Activated naive CD8-positive, alpha-beta T cell treated with anti-CD3 and anti-CD28 coated beads, Interleukin-2, amount 50 U/mL, for 24 hours (primary cell): ENCODE data around the gene OAS1.
"Not testable (repeated sequence)": the region's sequence is repeated elsewhere in the genome, so short reads cannot be mapped to it uniquely, and the experiment has no call there.

Experiments used
- ATAC-seq: fragments of 150-1000 bp; cut with Tn5 transposase; one replicate; pipeline ENCODE4 v1.10.0; 2021
- DNase-seq: peaks from one replicate; pipeline ENCODE4 v3.0.0; 2021
- H3K27ac Mint-ChIP-seq: one replicate; pipeline ENCODE4 v1.8.0; 2021; ENCODE audit warnings: mild to moderate bottlenecking, mixed read lengths
- H3K27me3 Mint-ChIP-seq: one replicate; pipeline ENCODE4 v1.8.0; 2021; ENCODE audit warnings: mixed read lengths
- H3K36me3 Mint-ChIP-seq: one replicate; pipeline ENCODE4 v1.8.0; 2021; ENCODE audit warnings: low read depth, mixed read lengths
- H3K4me1 Mint-ChIP-seq: one replicate; pipeline ENCODE4 v1.8.0; 2021; ENCODE audit warnings: mixed read lengths
- H3K4me3 Mint-ChIP-seq: one replicate; pipeline ENCODE4 v1.8.0; 2021; ENCODE audit warnings: mild to moderate bottlenecking, moderate library complexity, mixed read lengths
- H3K9me3 Mint-ChIP-seq: one replicate; pipeline ENCODE4 v1.8.0; 2021; ENCODE audit warnings: mixed read lengths

Gene OAS1

GRCh38 chr12:112937741-112938719 is 31.3 kb downstream of the OAS1 start, which contains the start of gene OAS3:
Gene OAS3 (plus strand): TSS chr12:112938474. CDS start chr12:112938531, 57 bp downstream.
- DNase-seq = peak; percentile 66
- Mint-ChIP-seq H3K9me3 (no peaks in the 10 kb centered on the region), H3K4me1 (peaks cover 33% of the 10 kb centered on the region), H3K4me3 (peak within 1 kb of the TSS; percentile 93), H3K27me3 (no peaks in the 10 kb centered on the region), H3K27ac (peak within 1 kb of the TSS; percentile 89), H3K36me3 (no peaks in the 10 kb centered on the region)
- ATAC-seq = peak; percentile 56

GRCh38 chr12:112938751-112939150 is 32.0 kb downstream of the OAS1 start:
- peak overlapping the region; percentile 89 for H3K27ac Mint-ChIP-seq
- no peaks in the 10 kb centered on the region for H3K36me3 Mint-ChIP-seq
- DNase-seq (no peak), ATAC-seq (no peak)
- H3K27me3 Mint-ChIP-seq = no peaks in the 10 kb centered on the region
- H3K4me3 Mint-ChIP-seq = peak overlapping the region; percentile 93
- H3K4me1 Mint-ChIP-seq = peaks cover 33% of the 10 kb centered on the region
- H3K9me3 Mint-ChIP-seq = no peaks in the 10 kb centered on the region

- Mint-ChIP-seq H3K27me3 (no peaks in the 10 kb centered on the region), H3K36me3 (peaks cover 6% of the 10 kb centered on the region), H3K4me1 (peaks cover 28% of the 10 kb centered on the region), H3K27ac (peak overlapping the region; percentile 33), H3K9me3 (no peaks in the 10 kb centered on the region), H3K4me3 (peak overlapping the region; percentile 93)
- peak; percentile 13 for DNase-seq
- peak; percentile 30 for ATAC-seq
Measured at GRCh38 chr12:112939761-112940381, 33.1 kb downstream of the OAS1 start.

- Mint-ChIP-seq H3K4me3 (no peak overlapping the region), H3K9me3 (no peaks in the 10 kb centered on the region), H3K36me3 (peaks cover 8% of the 10 kb centered on the region), H3K27ac (no peak overlapping the region), H3K4me1 (peaks cover 28% of the 10 kb centered on the region), H3K27me3 (no peaks in the 10 kb centered on the region)
- ATAC-seq = no peak
- DNase-seq = no peak
Measured at GRCh38 chr12:112941528-112942335, 35.0 kb downstream of the OAS1 start.

- DNase-seq = no peak
- peaks cover 16% of the 10 kb centered on the region for H3K36me3 Mint-ChIP-seq
- H3K9me3 Mint-ChIP-seq = no peaks in the 10 kb centered on the region
- ATAC-seq = no peak
- no peaks in the 10 kb centered on the region for H3K27me3 Mint-ChIP-seq
- no peak overlapping the region for H3K27ac Mint-ChIP-seq
- no peak overlapping the region for H3K4me3 Mint-ChIP-seq
- H3K4me1 Mint-ChIP-seq = peaks cover 23% of the 10 kb centered on the region
Measured at GRCh38 chr12:112942572-112942971, 35.8 kb downstream of the OAS1 start.

- H3K36me3 Mint-ChIP-seq = peaks cover 21% of the 10 kb centered on the region
- DNase-seq (no peak), ATAC-seq (no peak)
- peaks cover 13% of the 10 kb centered on the region for H3K4me1 Mint-ChIP-seq
- H3K27me3 Mint-ChIP-seq = no peaks in the 10 kb centered on the region
- no peak overlapping the region for H3K27ac Mint-ChIP-seq
- H3K9me3 Mint-ChIP-seq = no peaks in the 10 kb centered on the region
- no peak overlapping the region for H3K4me3 Mint-ChIP-seq
Measured at GRCh38 chr12:112944024-112944690, 37.4 kb downstream of the OAS1 start.

- Mint-ChIP-seq H3K4me1 (peaks cover under 1% of the 10 kb centered on the region), H3K36me3 (peaks cover 22% of the 10 kb centered on the region), H3K27ac (no peak overlapping the region), H3K27me3 (no peaks in the 10 kb centered on the region), H3K9me3 (no peaks in the 10 kb centered on the region), H3K4me3 (no peak overlapping the region)
- ATAC-seq (no peak), DNase-seq (no peak)
Measured at GRCh38 chr12:112945515-112945914, 38.8 kb downstream of the OAS1 start.

GRCh38 chr12:112946236-112947000 is 39.7 kb downstream of the OAS1 start:
- DNase-seq (no peak), ATAC-seq (no peak)
- H3K4me3 Mint-ChIP-seq = no peak overlapping the region
- no peaks in the 10 kb centered on the region for H3K4me1 Mint-ChIP-seq
- H3K27me3 Mint-ChIP-seq = no peaks in the 10 kb centered on the region
- H3K9me3 Mint-ChIP-seq = no peaks in the 10 kb centered on the region
- H3K27ac Mint-ChIP-seq = no peak overlapping the region
- H3K36me3 Mint-ChIP-seq = peaks cover 29% of the 10 kb centered on the region

- Mint-ChIP-seq H3K9me3 (no peaks in the 10 kb centered on the region), H3K27me3 (no peaks in the 10 kb centered on the region), H3K4me1 (no peaks in the 10 kb centered on the region), H3K36me3 (peaks cover 34% of the 10 kb centered on the region), H3K4me3 (no peak overlapping the region), H3K27ac (no peak overlapping the region)
- ATAC-seq (no peak), DNase-seq (no peak)
Measured at GRCh38 chr12:112947314-112947713, 40.6 kb downstream of the OAS1 start.

- Mint-ChIP-seq H3K9me3 (no peaks in the 10 kb centered on the region), H3K4me1 (no peaks in the 10 kb centered on the region), H3K27ac (no peak overlapping the region), H3K4me3 (no peak overlapping the region), H3K27me3 (no peaks in the 10 kb centered on the region), H3K36me3 (peaks cover 38% of the 10 kb centered on the region)
- no peak for ATAC-seq
- no peak for DNase-seq
Measured at GRCh38 chr12:112947761-112948160, 41.0 kb downstream of the OAS1 start.

GRCh38 chr12:112948806-112949205 is 42.0 kb downstream of the OAS1 start:
- no peaks in the 10 kb centered on the region for H3K4me1 Mint-ChIP-seq
- H3K27ac Mint-ChIP-seq = no peak overlapping the region
- no peaks in the 10 kb centered on the region for H3K27me3 Mint-ChIP-seq
- no peak overlapping the region for H3K4me3 Mint-ChIP-seq
- DNase-seq (no peak), ATAC-seq (no peak)
- no peaks in the 10 kb centered on the region for H3K9me3 Mint-ChIP-seq
- H3K36me3 Mint-ChIP-seq = peaks cover 43% of the 10 kb centered on the region

- no peak overlapping the region for H3K27ac Mint-ChIP-seq
Measured at GRCh38 chr12:112950701-112951100, 43.9 kb downstream of the OAS1 start.

GRCh38 chr12:112957125-112957524 is 50.4 kb downstream of the OAS1 start:
- DNase-seq, H3K4me1 Mint-ChIP-seq, ATAC-seq, H3K9me3 Mint-ChIP-seq, H3K27me3 Mint-ChIP-seq, H3K4me3 Mint-ChIP-seq, H3K27ac Mint-ChIP-seq: not testable (repeated sequence)
- peaks cover 67% of the 10 kb centered on the region for H3K36me3 Mint-ChIP-seq

More at GRCh38 chr12:112950701-112951100, 43.9 kb downstream of the OAS1 start:
- DNase-seq (no peak), ATAC-seq (no peak)
- Mint-ChIP-seq H3K9me3 (no peaks in the 10 kb centered on the region), H3K27me3 (no peaks in the 10 kb centered on the region), H3K4me1 (no peaks in the 10 kb centered on the region), H3K4me3 (no peak overlapping the region), H3K36me3 (peaks cover 45% of the 10 kb centered on the region)
